Measurements from ENCODE around the gene CT83.

DNA sequence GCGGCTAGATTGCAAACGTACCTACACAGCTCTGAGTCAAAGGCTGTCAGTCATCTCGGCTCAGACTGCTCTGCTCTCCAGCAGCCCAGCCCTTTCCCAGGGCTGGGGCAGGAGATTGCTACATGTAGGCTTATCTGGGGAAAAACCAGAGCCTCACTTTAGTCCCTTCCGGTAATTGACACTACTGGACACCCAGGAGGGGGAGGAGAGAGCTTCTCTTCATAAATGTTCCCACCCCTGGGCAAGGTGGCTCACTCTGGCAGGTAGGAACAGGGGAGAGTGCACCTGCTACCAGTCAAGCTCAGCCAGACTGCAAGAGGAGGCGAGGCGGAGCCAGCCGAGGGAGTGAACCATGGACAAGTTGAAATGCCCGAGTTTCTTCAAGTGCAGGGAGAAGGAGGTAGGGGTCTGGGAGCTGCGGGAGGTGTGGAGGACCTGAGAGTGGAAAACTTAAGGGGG, 26.4 kb downstream of the CT83 start, which contains the start of gene SLC6A14:
- TF ChIP-seq EZH2 (IDR thresholded peaks at IDR 0.05; ENCODE audit: borderline replicate concordance, low read depth, low read length, severe bottlenecking), result no peak
- no peak for TF ChIP-seq POLR2A (IDR thresholded peaks at IDR 0.05; ENCODE audit: low read depth, low read length)
- TF ChIP-seq, protein P1, sequence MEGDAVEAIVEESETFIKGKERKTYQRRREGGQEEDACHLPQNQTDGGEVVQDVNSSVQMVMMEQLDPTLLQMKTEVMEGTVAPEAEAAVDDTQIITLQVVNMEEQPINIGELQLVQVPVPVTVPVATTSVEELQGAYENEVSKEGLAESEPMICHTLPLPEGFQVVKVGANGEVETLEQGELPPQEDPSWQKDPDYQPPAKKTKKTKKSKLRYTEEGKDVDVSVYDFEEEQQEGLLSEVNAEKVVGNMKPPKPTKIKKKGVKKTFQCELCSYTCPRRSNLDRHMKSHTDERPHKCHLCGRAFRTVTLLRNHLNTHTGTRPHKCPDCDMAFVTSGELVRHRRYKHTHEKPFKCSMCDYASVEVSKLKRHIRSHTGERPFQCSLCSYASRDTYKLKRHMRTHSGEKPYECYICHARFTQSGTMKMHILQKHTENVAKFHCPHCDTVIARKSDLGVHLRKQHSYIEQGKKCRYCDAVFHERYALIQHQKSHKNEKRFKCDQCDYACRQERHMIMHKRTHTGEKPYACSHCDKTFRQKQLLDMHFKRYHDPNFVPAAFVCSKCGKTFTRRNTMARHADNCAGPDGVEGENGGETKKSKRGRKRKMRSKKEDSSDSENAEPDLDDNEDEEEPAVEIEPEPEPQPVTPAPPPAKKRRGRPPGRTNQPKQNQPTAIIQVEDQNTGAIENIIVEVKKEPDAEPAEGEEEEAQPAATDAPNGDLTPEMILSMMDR (IDR thresholded peaks at IDR 0.05; ENCODE audit: extremely low read depth in 1 of 2, insufficient read depth in 1 of 2, low read depth in 1 of 2, low read length in 2 of 2), result no peak
- TF ChIP-seq, protein P2, sequence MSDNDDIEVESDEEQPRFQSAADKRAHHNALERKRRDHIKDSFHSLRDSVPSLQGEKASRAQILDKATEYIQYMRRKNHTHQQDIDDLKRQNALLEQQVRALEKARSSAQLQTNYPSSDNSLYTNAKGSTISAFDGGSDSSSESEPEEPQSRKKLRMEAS (IDR thresholded peaks at IDR 0.05; ENCODE audit: insufficient read depth, insufficient read length), result no peak
